ENCODE results near the gene IL34.
"Not testable (repeated sequence)": the region's sequence is repeated elsewhere in the genome, so short reads cannot be mapped to it uniquely, and the experiment has no call there.

IL34 gene

DNA sequence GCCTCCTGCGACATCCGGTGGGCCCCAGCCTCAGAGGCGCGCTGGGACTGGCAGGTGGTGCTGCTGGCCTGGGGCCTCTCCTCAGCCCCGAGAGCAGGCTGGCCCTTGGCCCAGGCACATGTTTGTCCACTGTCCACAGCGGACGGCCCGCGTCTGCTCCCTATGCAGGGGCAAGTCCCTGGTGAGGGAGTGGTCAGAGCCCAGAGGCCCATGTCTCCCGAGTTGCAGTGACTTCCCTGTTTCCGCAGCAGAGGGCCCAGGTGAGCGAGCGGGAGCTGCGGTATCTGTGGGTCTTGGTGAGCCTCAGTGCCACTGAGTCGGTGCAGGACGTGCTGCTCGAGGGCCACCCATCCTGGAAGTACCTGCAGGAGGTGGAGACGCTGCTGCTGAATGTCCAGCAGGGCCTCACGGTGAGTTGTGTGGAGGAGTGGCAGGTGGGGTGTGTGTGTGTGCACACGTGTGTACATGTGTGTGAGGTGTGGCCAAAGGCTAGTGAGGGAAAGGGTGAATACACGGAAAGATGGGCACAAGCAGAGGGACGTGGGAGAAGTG is 10.4 kb downstream of the IL34 start:
- no peak for DNase-seq (ENCODE audit: low read depth in 2 of 3, low spot score in 2 of 3)

DNA sequence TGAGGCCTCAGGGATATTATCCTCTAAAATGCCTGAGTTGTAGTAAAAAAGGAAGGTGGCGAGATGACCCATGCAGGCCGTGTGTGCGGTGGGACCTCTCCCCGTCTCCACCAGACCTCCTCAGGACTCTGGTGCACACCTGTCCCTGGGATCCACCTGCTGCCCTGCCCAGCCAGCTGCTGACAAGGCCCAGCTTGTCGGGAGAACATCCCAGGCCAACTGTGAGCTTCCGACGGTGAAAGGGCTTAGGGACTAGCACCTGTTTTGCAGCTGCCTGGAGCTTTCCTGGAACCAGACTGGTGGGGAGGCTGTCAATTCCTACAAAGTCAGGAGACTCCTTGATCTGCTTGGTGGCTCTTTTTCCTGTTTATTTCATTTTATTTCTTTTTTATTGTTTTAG is 11.6 kb downstream of the IL34 start:
- DNase-seq (ENCODE audit: low read depth in 2 of 3, low spot score in 2 of 3) = no peak

DNA sequence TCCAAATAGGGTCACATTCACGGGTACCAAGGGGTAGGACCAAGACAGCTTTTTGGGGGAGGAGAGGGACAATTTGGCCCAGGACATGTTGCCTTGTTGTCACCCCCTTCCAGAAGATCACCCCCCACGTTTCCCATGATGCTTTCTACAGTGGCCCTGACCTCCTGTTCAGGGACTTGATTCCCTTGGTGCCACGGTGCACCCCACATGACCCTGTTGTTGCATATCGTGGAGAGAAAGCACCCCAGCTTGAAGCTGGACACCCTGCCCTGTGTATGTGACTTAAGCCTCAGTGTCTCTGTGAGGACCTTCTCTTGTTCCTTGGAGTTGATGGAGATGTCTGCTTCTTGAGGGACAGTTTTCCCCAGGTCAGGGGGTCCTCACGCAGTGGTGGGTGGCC is 12.6 kb downstream of the IL34 start:
- DNase-seq (ENCODE audit: low read depth in 2 of 3, low spot score in 2 of 3) = no peak

DNA sequence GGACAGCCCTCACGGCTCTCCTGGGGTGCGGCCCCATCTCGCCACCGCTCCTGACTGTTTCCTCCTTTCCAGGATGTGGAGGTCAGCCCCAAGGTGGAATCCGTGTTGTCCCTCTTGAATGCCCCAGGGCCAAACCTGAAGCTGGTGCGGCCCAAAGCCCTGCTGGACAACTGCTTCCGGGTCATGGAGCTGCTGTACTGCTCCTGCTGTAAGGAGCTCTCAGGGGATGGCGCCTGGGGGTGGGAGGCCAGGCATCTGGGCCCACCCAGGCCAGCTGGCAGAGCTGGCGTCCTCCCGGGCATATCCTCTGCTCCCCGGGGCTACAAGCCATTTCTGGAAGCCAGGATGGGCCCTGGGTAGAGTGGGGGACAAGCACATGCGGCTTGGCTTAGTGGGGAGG is 13.2 kb downstream of the IL34 start:
- no peak for DNase-seq (ENCODE audit: low read depth in 2 of 3, low spot score in 2 of 3)

DNA sequence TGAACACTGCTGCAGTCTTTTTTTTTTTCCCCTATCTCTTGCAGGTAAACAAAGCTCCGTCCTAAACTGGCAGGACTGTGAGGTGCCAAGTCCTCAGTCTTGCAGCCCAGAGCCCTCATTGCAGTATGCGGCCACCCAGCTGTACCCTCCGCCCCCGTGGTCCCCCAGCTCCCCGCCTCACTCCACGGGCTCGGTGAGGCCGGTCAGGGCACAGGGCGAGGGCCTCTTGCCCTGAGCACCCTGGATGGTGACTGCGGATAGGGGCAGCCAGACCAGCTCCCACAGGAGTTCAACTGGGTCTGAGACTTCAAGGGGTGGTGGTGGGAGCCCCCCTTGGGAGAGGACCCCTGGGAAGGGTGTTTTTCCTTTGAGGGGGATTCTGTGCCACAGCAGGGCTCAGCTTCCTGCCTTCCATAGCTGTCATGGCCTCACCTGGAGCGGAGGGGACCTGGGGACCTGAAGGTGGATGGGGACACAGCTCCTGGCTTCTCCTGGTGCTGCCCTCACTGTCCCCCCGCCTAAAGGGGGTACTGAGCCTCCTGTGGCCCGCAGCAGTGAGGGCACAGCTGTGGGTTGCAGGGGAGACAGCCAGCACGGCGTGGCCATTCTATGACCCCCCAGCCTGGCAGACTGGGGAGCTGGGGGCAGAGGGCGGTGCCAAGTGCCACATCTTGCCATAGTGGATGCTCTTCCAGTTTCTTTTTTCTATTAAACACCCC is 13.8 kb downstream of the IL34 start:
- no peak for DNase-seq (ENCODE audit: low read depth in 2 of 3, low spot score in 2 of 3)

DNA sequence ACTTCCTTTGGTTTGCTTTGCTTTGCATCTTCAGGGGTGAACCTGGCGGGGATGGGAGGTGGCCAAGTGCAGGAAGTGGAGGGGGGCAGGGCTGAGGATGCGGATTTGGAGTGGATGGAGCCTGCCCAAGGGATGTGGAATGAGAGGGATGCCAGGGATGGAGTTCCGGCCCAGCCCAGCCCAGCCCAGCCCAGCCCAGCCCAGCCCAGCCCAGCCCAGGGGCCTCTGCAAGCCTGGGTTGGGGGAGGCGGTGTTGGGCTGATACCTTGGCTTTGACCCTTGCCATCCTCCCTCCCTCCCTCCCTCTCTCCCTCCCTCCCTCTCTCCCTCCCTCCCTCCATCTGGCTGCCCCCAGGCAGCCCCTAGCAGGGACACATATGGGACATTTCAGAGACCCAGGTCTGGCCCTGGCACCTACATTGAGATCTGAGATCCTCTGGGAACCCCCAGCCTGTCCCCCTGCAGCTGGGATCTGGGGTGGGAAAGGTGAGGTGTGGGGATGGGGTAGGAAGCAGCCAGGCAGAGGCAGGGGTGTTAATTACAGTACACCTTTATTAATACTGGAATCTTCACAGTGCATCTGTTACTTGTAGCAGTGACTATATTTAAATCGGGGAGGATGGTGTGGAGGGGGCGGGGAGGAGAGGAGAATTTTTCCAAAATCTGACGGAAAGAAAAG is 14.5 kb downstream of the IL34 start:
- DNase-seq (ENCODE audit: low read depth in 2 of 3, low spot score in 2 of 3) = no peak

GRCh38 chr16:70661534-70661917 is 15.2 kb downstream of the IL34 start:
- no peak for DNase-seq (ENCODE audit: low read depth in 2 of 3, low spot score in 2 of 3)

GRCh38 chr16:70661918-70662641 is 15.7 kb downstream of the IL34 start:
- no peak for DNase-seq (ENCODE audit: low read depth in 2 of 3, low spot score in 2 of 3)

DNA sequence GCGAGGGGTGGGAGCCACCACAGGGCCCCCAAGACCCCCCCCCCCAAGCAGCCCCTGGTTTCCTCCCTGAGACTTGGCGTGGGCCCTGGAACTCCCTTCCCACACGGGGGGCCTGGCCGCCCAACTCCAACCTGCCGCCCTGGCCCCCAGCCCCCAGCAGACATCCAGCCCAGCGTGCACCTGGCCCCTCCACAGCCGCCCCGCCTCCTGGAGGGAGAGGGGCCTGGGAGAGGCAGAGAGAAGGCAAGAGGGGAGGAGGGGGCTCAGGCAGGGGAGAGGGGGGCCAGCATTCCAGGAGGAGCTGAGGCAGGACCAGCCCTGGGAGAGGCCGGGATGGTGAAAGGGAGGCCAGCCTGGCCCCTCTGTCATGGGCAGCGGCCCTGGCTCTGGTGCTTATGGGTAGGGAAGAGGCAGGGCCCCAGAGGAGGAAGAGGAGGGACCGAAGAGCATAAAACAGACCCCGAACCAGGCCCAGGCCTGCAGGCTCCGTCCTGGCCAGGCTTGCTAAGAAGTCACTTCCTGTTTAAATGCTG is 16.7 kb downstream of the IL34 start:
- DNase-seq (ENCODE audit: low read depth in 2 of 3, low spot score in 2 of 3) = no peak

DNA sequence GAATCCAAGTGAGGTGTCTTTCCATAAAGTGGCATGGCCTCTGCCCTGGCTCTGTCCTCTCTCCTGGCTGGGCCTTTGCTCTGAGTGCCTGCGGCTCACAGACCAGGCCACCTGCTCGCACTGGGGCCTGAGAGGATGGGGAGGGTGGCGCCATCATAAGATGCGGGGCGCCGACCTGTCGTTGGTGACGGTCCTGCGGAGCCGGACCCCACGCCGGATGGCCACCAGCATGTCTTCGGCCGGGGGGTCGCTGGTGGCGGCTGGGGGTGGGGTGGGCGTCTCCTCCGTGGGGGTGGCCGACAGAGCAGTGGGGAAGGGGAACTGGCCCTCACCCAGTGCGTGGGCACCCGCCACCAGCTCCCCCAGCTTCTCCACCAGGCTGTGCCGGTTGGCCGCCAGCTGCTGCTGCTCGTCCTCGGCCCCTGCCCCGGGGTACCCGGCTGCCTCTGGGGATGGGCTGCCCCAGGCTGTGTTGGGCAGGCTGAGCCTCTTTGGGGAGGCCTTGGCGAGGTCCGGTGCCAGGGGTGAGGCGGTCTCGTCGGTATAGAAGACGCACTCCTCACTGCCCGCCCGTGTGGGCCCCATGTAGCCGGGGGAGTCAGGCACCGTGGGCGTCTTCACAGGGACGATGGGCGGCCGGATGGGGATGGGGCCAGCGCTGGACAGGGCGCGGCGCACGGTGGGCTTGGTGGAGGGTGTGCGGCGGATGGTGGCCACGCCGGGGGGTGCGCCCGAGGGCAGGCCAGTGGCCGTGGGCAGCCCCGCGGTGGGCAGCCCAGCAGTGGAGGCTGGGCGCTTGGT is 17.4 kb downstream of the IL34 start:
- DNase-seq (ENCODE audit: low read depth in 2 of 3, low spot score in 2 of 3) = no peak

DNA sequence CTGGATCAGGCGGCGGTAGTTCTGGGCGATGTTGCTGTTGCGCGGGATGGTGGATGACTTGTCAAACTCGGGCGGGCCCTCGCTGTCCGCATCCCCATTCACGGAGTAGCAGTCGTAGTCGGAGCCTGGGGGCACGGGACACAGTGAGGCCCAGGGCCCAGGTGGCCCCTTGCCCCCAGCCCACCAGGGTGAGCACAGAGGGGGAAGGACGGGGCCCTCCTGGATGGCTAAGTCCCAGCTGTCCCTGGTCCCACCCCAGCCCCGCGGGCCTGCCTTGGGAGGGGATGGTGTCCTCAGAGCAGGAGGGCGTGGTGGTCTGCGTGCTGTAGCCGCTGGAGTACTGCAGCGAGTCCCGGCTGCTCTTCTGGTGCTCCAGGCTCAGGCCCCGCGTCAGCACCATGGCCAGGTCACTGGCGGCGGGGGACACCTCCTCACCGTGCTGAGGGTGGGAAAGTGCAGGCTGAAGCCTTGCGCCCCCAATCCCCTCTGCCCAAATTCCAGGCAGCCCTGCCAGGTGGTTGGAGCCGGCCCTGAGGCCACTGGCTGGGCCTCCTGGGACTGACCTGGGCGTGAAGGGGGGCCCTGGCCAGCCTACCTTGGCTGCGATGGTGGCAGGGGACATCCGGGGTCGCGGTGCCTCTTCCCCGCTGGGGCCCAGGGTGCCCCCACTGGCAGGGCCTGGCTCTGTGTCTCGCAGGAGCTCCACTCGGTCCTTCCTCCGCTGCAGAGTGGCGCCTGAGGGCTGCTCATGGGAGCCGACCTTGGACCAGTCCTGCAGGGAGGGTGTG is 18.2 kb downstream of the IL34 start:
- no peak for DNase-seq (ENCODE audit: low read depth in 2 of 3, low spot score in 2 of 3)

DNA sequence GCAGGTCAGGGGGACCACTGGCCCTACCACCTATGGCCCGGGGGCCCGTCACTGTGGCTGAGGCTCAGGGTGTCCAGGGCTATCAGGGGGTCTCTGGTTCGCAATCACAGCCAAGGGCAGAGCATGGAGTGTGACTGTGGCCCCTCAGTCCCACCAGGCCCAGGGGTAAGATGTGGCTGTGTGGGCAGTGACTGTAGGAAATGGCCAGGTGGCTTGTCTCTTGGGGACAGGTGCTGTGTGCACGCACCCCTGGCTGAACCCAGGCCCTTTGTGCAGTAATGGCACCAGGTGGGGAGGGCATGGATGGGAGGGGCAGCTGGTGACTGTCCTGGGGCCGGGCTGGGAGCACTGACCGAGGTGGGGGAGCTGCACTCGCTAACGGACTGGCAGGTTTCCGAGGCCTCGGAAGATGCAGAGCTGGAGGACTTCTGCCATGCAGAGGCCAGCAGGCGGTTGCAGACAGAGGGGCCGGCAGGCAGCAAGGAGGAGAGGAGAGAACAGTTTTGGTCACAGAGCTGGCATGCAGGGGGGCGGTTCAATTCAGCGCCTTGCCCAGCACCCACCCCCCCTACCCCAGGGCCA is 18.8 kb downstream of the IL34 start:
- no peak for DNase-seq (ENCODE audit: low read depth in 2 of 3, low spot score in 2 of 3)

- no peak for DNase-seq (ENCODE audit: low read depth in 2 of 3, low spot score in 2 of 3)
These were observed 19.7 kb downstream of the IL34 start for GRCh38 chr16:70665806-70666735.

DNA sequence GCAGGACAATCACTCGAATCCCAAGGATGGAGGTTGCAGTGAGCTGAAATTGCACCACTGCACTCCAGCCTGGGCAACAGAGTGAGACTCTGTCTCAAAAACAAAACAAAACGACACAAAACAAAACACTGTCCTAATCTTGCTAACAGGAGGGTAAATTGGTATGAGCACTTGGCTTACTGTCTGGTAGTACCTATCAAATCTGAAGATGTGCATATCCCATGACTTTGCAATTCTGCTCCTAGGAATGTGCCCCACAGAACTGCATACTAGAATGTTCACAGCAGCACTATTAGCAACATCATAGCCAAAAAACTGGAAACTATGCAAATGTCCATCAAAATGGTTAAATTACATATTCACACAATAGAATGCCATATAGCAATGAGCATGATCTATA is 23.8 kb downstream of the IL34 start:
- no peak for DNase-seq (ENCODE audit: low read depth in 2 of 3, low spot score in 2 of 3)

DNA sequence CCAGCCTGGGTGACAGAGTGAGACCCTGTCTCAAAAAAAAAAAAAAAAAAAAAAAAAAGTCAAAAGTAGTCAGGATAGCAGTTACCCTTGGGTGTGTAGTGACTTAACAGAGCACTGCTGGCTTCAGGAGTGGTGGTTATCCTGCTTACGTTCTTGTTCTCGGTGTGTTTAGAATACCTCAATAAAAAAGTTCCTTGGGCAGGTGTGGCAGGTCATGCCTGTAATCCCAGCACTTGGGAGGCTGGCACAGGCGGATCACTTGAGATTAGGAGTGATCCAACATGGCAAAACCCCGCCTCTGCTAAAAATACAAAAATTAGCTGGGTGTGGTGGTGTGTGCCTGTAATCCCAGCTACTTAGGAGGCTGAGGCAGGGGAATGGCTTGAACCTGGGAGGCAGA is 24.6 kb downstream of the IL34 start:
- not testable (repeated sequence) for DNase-seq (ENCODE audit: low read depth in 2 of 3, low spot score in 2 of 3)

DNA sequence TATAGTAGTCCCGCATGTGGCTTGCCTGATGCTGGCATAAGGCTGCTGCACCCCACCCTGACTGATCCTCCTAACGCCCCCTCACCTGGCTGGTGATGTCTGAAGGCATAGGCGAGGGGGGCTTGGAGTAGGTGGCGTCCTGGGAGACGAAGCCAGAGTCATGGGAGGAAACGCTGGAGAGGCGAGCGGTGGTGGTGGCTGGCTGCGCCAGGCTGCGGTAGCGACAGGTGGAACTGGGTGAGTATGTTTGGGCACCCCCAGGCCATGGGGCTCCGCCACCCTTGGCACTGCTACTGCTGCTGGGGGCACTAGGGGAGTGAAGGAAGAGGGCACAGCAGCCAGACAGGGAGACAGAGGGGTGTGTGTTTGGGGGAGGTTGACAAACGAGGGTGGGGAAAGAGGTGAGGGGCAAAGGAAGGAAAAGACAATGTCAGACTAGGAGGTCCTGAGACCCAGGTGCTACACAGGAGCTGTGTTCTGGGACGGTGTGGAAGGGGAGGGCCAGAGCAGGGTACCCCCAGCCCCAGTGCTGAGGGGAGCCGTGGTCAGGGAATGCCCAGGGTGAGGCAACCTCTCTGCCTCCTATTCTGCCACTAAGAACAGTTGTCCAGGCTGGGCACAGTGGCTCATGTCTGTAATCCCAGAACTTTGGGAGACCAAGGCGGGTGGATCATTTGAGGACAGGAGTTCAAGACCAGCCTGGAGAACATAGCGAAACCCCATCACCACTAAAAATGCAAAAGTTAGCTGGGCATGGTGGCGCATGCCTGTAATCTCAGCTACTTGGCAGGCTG is 28.1 kb downstream of the IL34 start:
- DNase-seq (ENCODE audit: low read depth in 2 of 3, low spot score in 2 of 3) = no peak

DNA sequence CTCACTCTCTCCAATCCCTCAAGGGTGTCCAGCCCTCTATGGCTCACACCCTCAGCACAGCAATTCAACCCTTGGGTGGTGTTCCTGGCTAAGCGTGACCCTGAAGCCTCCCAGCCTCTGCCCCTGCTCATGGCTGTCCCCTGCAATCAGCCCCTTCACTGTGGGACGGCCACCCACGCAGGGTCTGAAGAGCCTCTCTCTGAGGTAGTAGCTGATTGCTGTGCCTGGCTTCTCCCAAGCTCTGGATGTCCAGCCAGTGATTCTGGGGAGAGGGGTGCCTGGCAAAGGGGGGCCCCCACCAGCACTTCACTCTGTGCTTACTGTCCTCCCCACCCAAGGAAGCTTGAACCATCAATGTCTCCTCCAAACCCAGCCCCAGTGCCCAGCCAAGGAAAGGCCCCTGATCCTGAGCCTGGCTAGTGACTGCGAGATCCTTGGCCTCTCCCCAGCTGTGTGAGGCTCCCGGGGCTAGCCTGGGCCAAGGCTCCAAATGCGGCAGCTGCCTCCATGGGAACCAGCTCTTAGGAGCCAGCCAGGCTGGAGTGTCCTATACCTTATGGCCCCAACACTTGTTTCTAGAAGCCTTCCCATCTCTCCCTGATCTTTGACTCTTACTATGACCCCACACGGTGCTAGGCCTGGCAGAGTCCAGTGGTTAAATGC is 29.6 kb downstream of the IL34 start:
- no peak for DNase-seq (ENCODE audit: low read depth in 2 of 3, low spot score in 2 of 3)

Data from activated CD8-positive, alpha-beta memory T cell treated with anti-CD3 and anti-CD28 coated beads for 48 hours (primary cell).